ENCODE data around the gene RNF214. TPM values are rescaled to one million over a fixed set of nuclear protein-coding genes. Genes with fewer than 3 reads are reported as not detected.

The RNF214 gene
- total RNA-seq, 4 donors from 2014 or later: 7.4 to 11.3 (median 9.5) TPM

DNA sequence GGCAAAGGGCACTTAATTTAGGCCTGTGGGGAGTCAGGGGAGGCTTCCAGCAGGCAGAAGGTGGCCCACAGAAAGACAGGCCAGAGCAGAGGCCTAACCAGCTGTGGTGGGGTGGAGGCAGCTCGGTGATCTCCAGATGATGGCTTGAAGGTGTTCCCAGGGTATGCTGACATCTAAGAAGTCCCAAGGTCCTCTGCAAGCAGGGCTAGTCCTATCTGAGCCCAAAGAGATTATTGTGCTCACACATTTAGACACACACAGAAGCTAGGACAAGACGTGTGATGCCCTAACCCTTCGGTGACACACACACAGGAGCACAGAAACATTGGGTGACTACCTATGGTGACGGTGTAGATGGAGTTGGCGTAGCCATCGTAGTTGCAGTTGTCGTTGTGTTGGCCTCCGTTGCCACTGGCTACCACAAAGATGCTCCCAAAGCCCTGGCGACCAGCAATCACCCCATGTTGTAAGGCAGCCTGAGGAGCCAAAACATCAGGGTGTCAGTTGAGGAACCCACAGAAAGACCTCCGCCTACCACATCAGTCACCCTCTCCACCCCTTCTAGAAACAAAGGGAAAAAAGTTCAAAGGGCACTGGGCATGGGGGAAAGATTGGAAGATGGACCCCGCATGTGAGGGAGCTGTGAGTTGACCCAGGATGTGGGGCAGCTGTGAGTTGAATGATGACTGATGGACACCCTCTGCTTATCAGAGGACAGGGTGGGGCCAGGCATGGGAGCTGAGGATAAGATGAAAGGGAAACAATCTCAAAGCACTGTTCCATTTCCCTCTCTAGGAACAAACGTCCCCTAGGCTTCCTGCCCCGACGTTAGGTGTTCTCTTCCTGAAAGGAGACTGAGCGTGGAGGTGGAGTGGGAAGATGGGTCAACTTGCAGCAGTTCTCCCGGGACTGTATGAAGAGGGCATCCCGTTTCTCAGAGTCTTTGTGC is 8.5 kb upstream of the RNF214 start:
- peak in 1 of 2 donors; percentile 28 for DNase-seq (ENCODE audit: low spot score in 2 of 2)
- WGBS, 2 donors: 80 to 88% methylated on average over 17 of the region's 17 CpGs

DNA sequence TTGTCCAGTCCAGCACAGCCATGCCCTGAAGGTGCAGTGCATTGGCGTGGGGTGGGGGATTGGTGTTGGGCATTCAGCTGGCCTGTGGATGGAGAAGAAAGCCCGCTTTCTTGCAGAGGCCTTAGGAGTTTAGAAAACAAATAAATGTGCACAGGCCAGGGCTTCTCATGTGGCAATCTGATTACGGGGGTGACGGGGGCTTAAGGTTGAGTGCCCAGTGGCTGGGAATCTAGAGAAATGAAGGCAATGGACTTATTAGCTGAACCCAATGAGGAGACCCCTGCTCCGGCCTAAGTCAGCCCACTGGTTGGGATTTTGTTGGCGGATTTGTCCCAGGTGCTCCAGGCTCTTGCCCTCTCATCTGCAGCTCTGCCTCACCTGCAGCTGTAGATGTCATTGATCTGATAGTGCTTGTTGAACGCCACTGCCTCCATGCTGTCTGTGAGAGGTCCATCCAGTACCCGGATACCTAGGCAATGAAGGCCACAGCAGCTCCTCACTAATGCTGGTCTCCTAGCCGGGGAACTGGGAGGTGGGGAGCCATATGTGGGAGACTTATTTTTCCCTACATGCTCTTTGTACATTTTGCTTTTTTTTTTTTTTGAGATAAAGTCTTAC is 6.8 kb upstream of the RNF214 start:
- TF ChIP-seq CTCF (IDR thresholded peaks at IDR 0.05) (no peak), POLR2A (IDR thresholded peaks at IDR 0.05) (no peak)
- no peak overlapping the region for H3K4me3 ChIP-seq (ENCODE audit: low read depth, poor library complexity, severe bottlenecking)
- intact Hi-C loops (cut with DNase I; ENCODE audit: low total_unique reads): no loop called here
- WGBS, 2 donors: 95 to 98% methylated on average over 9 of the region's 9 CpGs
- peak in 1 of 2 donors; percentile 79 for DNase-seq (ENCODE audit: low spot score in 2 of 2)

More for the DNA sequence above, 8.5 kb upstream of the RNF214 start:
- intact Hi-C loops (cut with DNase I; ENCODE audit: low total_unique reads): no loop called here
- H3K4me3 ChIP-seq (ENCODE audit: low read depth, poor library complexity, severe bottlenecking): no peak overlapping the region
- TF ChIP-seq POLR2A (IDR thresholded peaks at IDR 0.05) (no peak), CTCF (IDR thresholded peaks at IDR 0.05) (no peak)

DNA sequence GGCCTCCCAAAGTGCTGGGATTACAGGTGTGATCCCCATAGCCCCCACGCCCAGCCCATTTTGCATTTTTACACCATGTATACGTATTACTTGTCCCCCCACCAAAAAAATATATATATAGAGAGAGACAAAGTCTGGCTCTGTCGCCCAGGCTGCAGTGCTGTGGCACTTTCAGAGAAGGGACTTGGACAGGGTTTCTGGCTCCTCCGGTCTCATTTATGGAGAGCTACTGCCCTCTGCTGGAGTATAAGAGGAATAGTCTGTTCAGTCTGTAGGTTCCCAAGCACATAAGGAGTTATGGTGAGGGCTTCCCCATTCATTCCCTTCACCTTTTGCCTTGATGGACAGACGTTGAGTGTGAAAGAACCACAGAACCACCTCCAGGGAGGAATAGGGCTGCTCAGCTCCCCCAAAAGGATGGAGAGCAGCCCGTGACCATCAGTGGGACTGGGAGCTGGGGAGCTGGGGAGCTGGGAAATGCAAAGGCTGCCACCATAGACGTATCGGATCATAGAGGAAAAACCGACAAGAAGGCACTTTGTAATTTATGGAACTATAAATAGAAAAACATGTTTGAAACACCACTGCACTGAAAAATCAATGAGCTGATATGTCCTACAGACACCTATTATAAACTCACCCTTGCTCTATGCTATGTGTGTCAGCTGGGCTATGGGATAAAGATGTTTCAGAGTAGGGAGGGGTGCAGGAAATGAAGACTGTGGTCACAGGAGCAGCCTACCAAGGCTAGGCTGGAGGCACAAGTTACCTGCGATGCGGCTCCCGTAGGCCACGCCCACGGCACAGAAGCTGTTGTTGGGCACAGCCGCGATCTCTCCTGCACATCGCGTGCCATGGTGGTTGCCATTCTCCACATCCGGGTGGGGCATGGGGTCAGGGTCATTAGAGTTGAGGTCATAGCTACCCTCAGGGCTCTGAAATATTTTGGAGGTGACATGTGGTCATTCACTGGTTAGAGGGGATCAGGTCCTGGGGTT is 5.8 kb upstream of the RNF214 start:
- TF ChIP-seq CTCF (IDR thresholded peaks at IDR 0.05) (peak in 1 of 3 donors; percentile 23), POLR2A (IDR thresholded peaks at IDR 0.05) (no peak)
- peak in 1 of 2 donors; percentile 85 for DNase-seq (ENCODE audit: low spot score in 2 of 2)
- H3K4me3 ChIP-seq (ENCODE audit: low read depth, poor library complexity, severe bottlenecking): no peak overlapping the region
- whole genome bisulfite sequencing, 2 donors: 65 to 68% methylated on average over 19 of the region's 19 CpGs
- intact Hi-C loops (cut with DNase I; ENCODE audit: low total_unique reads): no loop called here

- WGBS, 2 donors: 92 to 93% methylated on average over 11 of the region's 11 CpGs
- intact Hi-C loops (cut with DNase I; ENCODE audit: low total_unique reads): no loop called here
- H3K4me3 ChIP-seq (ENCODE audit: low read depth, poor library complexity, severe bottlenecking): no peak overlapping the region
- TF ChIP-seq POLR2A (IDR thresholded peaks at IDR 0.05): no peak
- no peak for TF ChIP-seq CTCF (IDR thresholded peaks at IDR 0.05)
- peak in 1 of 2 donors; percentile 65 for DNase-seq (ENCODE audit: low spot score in 2 of 2)
Observed at GRCh38 chr11:117228091-117228490, 4.4 kb upstream of the RNF214 start.

DNA sequence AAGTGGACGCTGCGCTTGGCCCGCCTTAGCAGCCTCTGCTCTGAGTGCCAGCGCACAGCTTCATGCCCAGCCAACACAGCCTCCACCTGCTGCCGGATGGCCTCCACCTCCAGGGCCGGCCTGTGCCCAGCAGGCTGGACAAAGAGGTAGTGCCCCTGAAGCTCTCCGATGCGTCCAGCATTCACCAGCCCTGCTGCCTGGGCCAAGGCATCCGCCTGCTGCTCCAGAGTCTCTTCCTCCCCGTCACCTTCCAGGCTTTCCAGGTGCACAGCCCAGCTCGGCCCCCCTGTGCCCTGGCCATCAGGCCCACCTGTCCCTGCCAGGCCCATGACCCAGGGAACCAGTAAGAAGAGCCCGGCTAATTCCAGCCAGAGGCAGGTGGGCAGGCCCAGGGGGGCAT is 3.1 kb upstream of the RNF214 start:
- peak in 1 of 2 donors; percentile 82 for DNase-seq (ENCODE audit: low spot score in 2 of 2)
- no peak for TF ChIP-seq CTCF (IDR thresholded peaks at IDR 0.05)
- TF ChIP-seq POLR2A (IDR thresholded peaks at IDR 0.05): no peak
- WGBS, 2 donors: 90 to 94% methylated on average over 12 of the region's 12 CpGs
- H3K4me3 ChIP-seq (ENCODE audit: low read depth, poor library complexity, severe bottlenecking): no peak overlapping the region
- intact Hi-C loops (cut with DNase I; ENCODE audit: low total_unique reads): no loop called here
